GM12801 (cell line): ENCODE measurements around the gene PITX2.

Source experiments
- CTCF ChIP-seq: IDR thresholded peaks from one replicate; pipeline ENCODE4 v1.5.1; 2011; ENCODE audit warnings: control low read depth; ENCODE audit not compliant: insufficient read length; ENCODE audit errors: extremely low read depth

PITX2 gene

GRCh38 chr4:110620691-110621327 lies 2.1 kb downstream of the PITX2 start:
- no peak for TF ChIP-seq CTCF

GRCh38 chr4:110620322-110620690 lies 2.6 kb downstream of the PITX2 start:
- no peak for TF ChIP-seq CTCF

GRCh38 chr4:110619463-110620247 lies 3.2 kb downstream of the PITX2 start:
- TF ChIP-seq CTCF, result no peak

- TF ChIP-seq CTCF, result no peak
Observed at GRCh38 chr4:110618581-110619462, 4.1 kb downstream of the PITX2 start.

- TF ChIP-seq CTCF, result no peak
Observed at GRCh38 chr4:110617646-110618580, 5.0 kb downstream of the PITX2 start.

GRCh38 chr4:110617075-110617640 lies 5.7 kb downstream of the PITX2 start:
- no peak for TF ChIP-seq CTCF
